Fibroblast of lung (primary cell): ENCODE measurements around the gene HNF4A. TPM values are rescaled to one million over a fixed set of nuclear protein-coding genes. Genes with fewer than 3 reads are reported as not detected.

ENCODE experiments used
- DNase-seq, 2 donors: peaks; one replicate each; pipeline versions ENCODE4 v3.0.0 to v3.0.0-alpha.2; 2010; ENCODE audit warnings: low read depth in 2 of 2
- H2AFZ ChIP-seq: 2 replicates; pipeline ENCODE4 v1.5.1; 2012; ENCODE audit warnings: low read length, control low read depth, inconsistent platforms
- H3K27ac ChIP-seq: 2 replicates; pipeline ENCODE4 v1.5.1; 2011; ENCODE audit warnings: low read length, control low read depth; ENCODE audit not compliant: insufficient read depth
- H3K27me3 ChIP-seq: 2 replicates; pipeline ENCODE4 v1.5.1; 2011; ENCODE audit warnings: mild to moderate bottlenecking, low read length; ENCODE audit not compliant: control insufficient read depth, insufficient read depth
- H3K36me3 ChIP-seq: 2 replicates; pipeline ENCODE4 v1.5.1; 2011; ENCODE audit warnings: low read length; ENCODE audit not compliant: control insufficient read depth, insufficient read depth
- H3K4me1 ChIP-seq: 2 replicates; pipeline ENCODE4 v1.5.1; 2011; ENCODE audit warnings: low read length; ENCODE audit not compliant: control insufficient read depth, insufficient read depth; ENCODE audit errors: extremely low read depth
- H3K4me2 ChIP-seq: 2 replicates; pipeline ENCODE4 v1.5.1; 2011; ENCODE audit warnings: low read length, control low read depth; ENCODE audit not compliant: insufficient read depth; ENCODE audit errors: extremely low read depth
- H3K4me3 ChIP-seq, 4 experiments: fragments of 200-600 bp in 1 of 4; sonication (generic) in 1 of 4; replicated peaks in 1 of 4; 2 replicates each; pipeline ENCODE4 v1.5.1; 2011 to 2016; ENCODE audit warnings: low read length in 4 of 4, low read depth in 3 of 4, mild to moderate bottlenecking in 3 of 4, control low read depth in 2 of 4, inconsistent platforms in 1 of 4, mixed read lengths in 1 of 4; ENCODE audit not compliant: insufficient read depth in 1 of 4; ENCODE audit errors: control extremely low read depth in 1 of 4
- H3K79me2 ChIP-seq: 2 replicates; pipeline ENCODE4 v1.5.1; 2012; ENCODE audit warnings: mild to moderate bottlenecking, low read length, inconsistent platforms; ENCODE audit not compliant: control insufficient read depth, insufficient read depth
- H3K9ac ChIP-seq: 2 replicates; pipeline ENCODE4 v1.5.1; 2011; ENCODE audit warnings: mild to moderate bottlenecking, low read length, control low read depth; ENCODE audit not compliant: insufficient read depth
- H3K9me3 ChIP-seq: 2 replicates; pipeline ENCODE4 v1.5.1; 2012; ENCODE audit warnings: low read depth, low read length; ENCODE audit not compliant: control insufficient read depth, insufficient read depth
- H4K20me1 ChIP-seq: 2 replicates; pipeline ENCODE4 v1.5.1; 2011; ENCODE audit warnings: low read length; ENCODE audit not compliant: control insufficient read depth, insufficient read depth; ENCODE audit errors: extremely low read depth
- CTCF ChIP-seq, 2 donors: IDR thresholded peaks in 1 of 2; conservative IDR thresholded peaks in 1 of 2; 1 replicate in 1 of 2; 2 replicates in 1 of 2; pipeline ENCODE4 v1.5.1; 2011 to 2012; ENCODE audit warnings: low read length in 2 of 2, control low read depth in 1 of 2, inconsistent platforms in 1 of 2, low read depth in 1 of 2, mild to moderate bottlenecking in 1 of 2
- EZH2 ChIP-seq: IDR thresholded peaks from 2 replicates; pipeline ENCODE4 v1.5.1; 2012; ENCODE audit warnings: low read length, control low read depth, mild to moderate bottlenecking; ENCODE audit errors: missing control alignments
- polyA plus RNA-seq, 2 donors: library from polyadenylated mRNA; depleted of rRNA in 1 of 2; stranded (reverse) in 1 of 2; unstranded in 1 of 2; fragments of >200 nt; gene quantifications; 2 replicates each; pipeline ENCODE4 v1.2.1, GENCODE V29; 2011 to 2012; ENCODE audit warnings: missing spikeins in 1 of 2
- total RNA-seq: library from RNA; depleted of rRNA; stranded (reverse); fragments of >200 nt; gene quantifications from 2 replicates; pipeline ENCODE4 v1.2.1, GENCODE V29; 2014

The HNF4A gene
- total and polyA plus RNA-seq, 2 donors (not counting 1 experiment from before 2014, with no cell fraction given) = not detected

- no peak overlapping the region for H3K27ac ChIP-seq
- no peaks in the 10 kb centered on the region for H3K9me3 ChIP-seq
- H4K20me1 ChIP-seq = no peaks in the 10 kb centered on the region
- H3K9ac ChIP-seq = no peak overlapping the region
- no peak for TF ChIP-seq CTCF (conservative IDR thresholded peaks at IDR 0.05 in 1 of 2, IDR thresholded peaks at IDR 0.05 in 1 of 2; ENCODE audit: low read depth in 1 of 2, low read length in 2 of 2)
- TF ChIP-seq EZH2 = no peak
- H3K79me2 ChIP-seq = no peaks in the 10 kb centered on the region
- peak in 1 of 2 donors; percentile 26 for DNase-seq
- H3K4me3 ChIP-seq = no peak overlapping the region
- no peak overlapping the region for H3K4me2 ChIP-seq
- H3K27me3 ChIP-seq = peaks cover 10% of the 10 kb centered on the region
- no peaks in the 10 kb centered on the region for H3K36me3 ChIP-seq
- H2AFZ ChIP-seq = no peak overlapping the region
- H3K4me1 ChIP-seq = no peaks in the 10 kb centered on the region
Measured at GRCh38 chr20:44361021-44361420, 5.5 kb downstream of the HNF4A start.

GRCh38 chr20:44362466-44362940 is 7.0 kb downstream of the HNF4A start:
- no peak for DNase-seq
- TF ChIP-seq EZH2 (no peak), CTCF (conservative IDR thresholded peaks at IDR 0.05 in 1 of 2, IDR thresholded peaks at IDR 0.05 in 1 of 2; ENCODE audit: low read depth in 1 of 2, low read length in 2 of 2) (no peak)

GRCh38 chr20:44364068-44364467 is 8.6 kb downstream of the HNF4A start:
- Histone ChIP-seq H4K20me1 (no peaks in the 10 kb centered on the region), H3K27me3 (peaks cover 4% of the 10 kb centered on the region), H3K4me3 (no peak overlapping the region), H3K4me1 (no peaks in the 10 kb centered on the region), H3K27ac (no peak overlapping the region), H3K9ac (no peak overlapping the region), H2AFZ (no peak overlapping the region), H3K36me3 (no peaks in the 10 kb centered on the region), H3K4me2 (no peak overlapping the region), H3K9me3 (no peaks in the 10 kb centered on the region), H3K79me2 (no peaks in the 10 kb centered on the region)
- no peak for DNase-seq
- TF ChIP-seq CTCF (conservative IDR thresholded peaks at IDR 0.05 in 1 of 2, IDR thresholded peaks at IDR 0.05 in 1 of 2; ENCODE audit: low read depth in 1 of 2, low read length in 2 of 2) (no peak), EZH2 (no peak)

More at GRCh38 chr20:44362466-44362940, 7.0 kb downstream of the HNF4A start:
- H2AFZ ChIP-seq = no peak overlapping the region
- no peak overlapping the region for H3K9ac ChIP-seq
- no peaks in the 10 kb centered on the region for H3K4me1 ChIP-seq
- no peak overlapping the region for H3K4me2 ChIP-seq
- peaks cover 4% of the 10 kb centered on the region for H3K27me3 ChIP-seq
- H3K4me3 ChIP-seq = no peak overlapping the region
- no peaks in the 10 kb centered on the region for H4K20me1 ChIP-seq
- no peaks in the 10 kb centered on the region for H3K36me3 ChIP-seq
- H3K79me2 ChIP-seq = no peaks in the 10 kb centered on the region
- no peak overlapping the region for H3K27ac ChIP-seq
- no peaks in the 10 kb centered on the region for H3K9me3 ChIP-seq
